MM.1S (cell line): Measurements from ENCODE around the gene ANTKMT.

Source experiments
- DNase-seq: peaks from one replicate; pipeline ENCODE4 v3.0.0-alpha.2; 2015
- H2AFZ ChIP-seq: fragments of 300-600 bp; sonication (generic); 2 replicates; pipeline ENCODE4 v1.6.0; 2016; ENCODE audit warnings: antibody characterized with exemption, low read length
- H3F3A ChIP-seq: fragments of 300-600 bp; sonication (generic); 2 replicates; pipeline ENCODE4 v1.6.1; 2016; ENCODE audit warnings: mild to moderate bottlenecking, antibody characterized with exemption, low read length, moderate library complexity, mixed read lengths; ENCODE audit not compliant: insufficient read depth
- H3K27ac ChIP-seq: fragments of 300-600 bp; sonication (generic); 2 replicates; pipeline ENCODE4 v1.5.1; 2016; ENCODE audit warnings: mild to moderate bottlenecking, low read length
- H3K27me3 ChIP-seq: fragments of 300-600 bp; sonication (generic); replicated peaks from 2 replicates; pipeline ENCODE4 v1.6.0; 2016; ENCODE audit warnings: low read length; ENCODE audit not compliant: insufficient read depth
- H3K36me3 ChIP-seq: fragments of 300-600 bp; sonication (generic); replicated peaks from 2 replicates; pipeline ENCODE4 v1.6.1; 2016; ENCODE audit warnings: mild to moderate bottlenecking, low read length, mixed read lengths; ENCODE audit not compliant: insufficient read depth
- H3K4me1 ChIP-seq: fragments of 300-600 bp; sonication (generic); 2 replicates; pipeline ENCODE4 v1.6.1; 2016; ENCODE audit warnings: low read length, mixed read lengths
- H3K4me2 ChIP-seq: fragments of 300-600 bp; sonication (generic); 2 replicates; pipeline ENCODE4 v1.6.0; 2016; ENCODE audit warnings: low read depth, low read length
- H3K4me3 ChIP-seq: fragments of 300-600 bp; sonication (generic); 2 replicates; pipeline ENCODE4 v1.5.1; 2016; ENCODE audit warnings: low read length, mixed read lengths
- H3K79me2 ChIP-seq: fragments of 300-600 bp; sonication (generic); 2 replicates; pipeline ENCODE4 v1.6.1; 2016; ENCODE audit warnings: mixed run types, low read length, mixed read lengths
- H3K9ac ChIP-seq: fragments of 300-600 bp; sonication (generic); 2 replicates; pipeline ENCODE4 v1.6.1; 2016; ENCODE audit warnings: low read length, mixed read lengths
- H3K9me2 ChIP-seq: fragments of 300-600 bp; sonication (generic); replicated peaks from 2 replicates; pipeline ENCODE4 v1.6.1; 2016; ENCODE audit warnings: mild to moderate bottlenecking, low read length, mixed read lengths; ENCODE audit not compliant: insufficient read depth
- H3K9me3 ChIP-seq: fragments of 300-600 bp; sonication (generic); replicated peaks from 2 replicates; pipeline ENCODE4 v1.6.1; 2016; ENCODE audit warnings: mild to moderate bottlenecking, low read length, mixed read lengths; ENCODE audit not compliant: insufficient read depth
- H4K20me1 ChIP-seq: fragments of 300-600 bp; sonication (generic); 2 replicates; pipeline ENCODE4 v1.6.1; 2016; ENCODE audit warnings: mild to moderate bottlenecking, low read length, moderate library complexity, mixed read lengths; ENCODE audit not compliant: insufficient read depth
- EZH2 ChIP-seq: fragments of 300-600 bp; sonication (generic); optimal IDR thresholded peaks from 2 replicates; pipeline ENCODE3; 2017; ENCODE audit warnings: low read depth, mild to moderate bottlenecking, antibody characterized with exemption, low read length, mixed read lengths
- EZH2phosphoT487 ChIP-seq: fragments of 300-600 bp; sonication (generic); IDR thresholded peaks from 2 replicates; pipeline ENCODE4 v1.6.1; 2018; ENCODE audit warnings: antibody characterized with exemption, low read length
- TF ChIP-seq, protein P1 (sequence below): fragments of 300-600 bp; sonication (generic); IDR thresholded peaks from 2 replicates; pipeline ENCODE4 v1.5.1; 2016; ENCODE audit warnings: antibody characterized with exemption, low read length, mixed read lengths

ANTKMT gene

GRCh38 chr16:728131-728889 is 7.4 kb downstream of the ANTKMT start:
- no peaks in the 10 kb centered on the region for H3K36me3 ChIP-seq
- no peaks in the 10 kb centered on the region for H3K9me3 ChIP-seq
- H3K9ac ChIP-seq, result no peak overlapping the region
- H2AFZ ChIP-seq, result no peak overlapping the region
- no peaks in the 10 kb centered on the region for H3K9me2 ChIP-seq
- H3K27ac ChIP-seq, result no peak overlapping the region
- no peaks in the 10 kb centered on the region for H3K27me3 ChIP-seq
- H3F3A ChIP-seq, result peaks cover 13% of the 10 kb centered on the region; the same call in 1 of the 2 replicates
- TF ChIP-seq, protein P1, sequence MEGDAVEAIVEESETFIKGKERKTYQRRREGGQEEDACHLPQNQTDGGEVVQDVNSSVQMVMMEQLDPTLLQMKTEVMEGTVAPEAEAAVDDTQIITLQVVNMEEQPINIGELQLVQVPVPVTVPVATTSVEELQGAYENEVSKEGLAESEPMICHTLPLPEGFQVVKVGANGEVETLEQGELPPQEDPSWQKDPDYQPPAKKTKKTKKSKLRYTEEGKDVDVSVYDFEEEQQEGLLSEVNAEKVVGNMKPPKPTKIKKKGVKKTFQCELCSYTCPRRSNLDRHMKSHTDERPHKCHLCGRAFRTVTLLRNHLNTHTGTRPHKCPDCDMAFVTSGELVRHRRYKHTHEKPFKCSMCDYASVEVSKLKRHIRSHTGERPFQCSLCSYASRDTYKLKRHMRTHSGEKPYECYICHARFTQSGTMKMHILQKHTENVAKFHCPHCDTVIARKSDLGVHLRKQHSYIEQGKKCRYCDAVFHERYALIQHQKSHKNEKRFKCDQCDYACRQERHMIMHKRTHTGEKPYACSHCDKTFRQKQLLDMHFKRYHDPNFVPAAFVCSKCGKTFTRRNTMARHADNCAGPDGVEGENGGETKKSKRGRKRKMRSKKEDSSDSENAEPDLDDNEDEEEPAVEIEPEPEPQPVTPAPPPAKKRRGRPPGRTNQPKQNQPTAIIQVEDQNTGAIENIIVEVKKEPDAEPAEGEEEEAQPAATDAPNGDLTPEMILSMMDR, result no peak
- no peak for TF ChIP-seq EZH2
- no peak for TF ChIP-seq EZH2phosphoT487
- peak overlapping the region; percentile 36; the same call in 1 of the 2 replicates for H3K4me3 ChIP-seq
- DNase-seq, result peak; percentile 93
- no peaks in the 10 kb centered on the region for H4K20me1 ChIP-seq
- H3K4me1 ChIP-seq, result no peaks in the 10 kb centered on the region; the same call in 1 of the 2 replicates
- H3K4me2 ChIP-seq, result peak overlapping the region; percentile 52
- no peaks in the 10 kb centered on the region for H3K79me2 ChIP-seq

DNA sequence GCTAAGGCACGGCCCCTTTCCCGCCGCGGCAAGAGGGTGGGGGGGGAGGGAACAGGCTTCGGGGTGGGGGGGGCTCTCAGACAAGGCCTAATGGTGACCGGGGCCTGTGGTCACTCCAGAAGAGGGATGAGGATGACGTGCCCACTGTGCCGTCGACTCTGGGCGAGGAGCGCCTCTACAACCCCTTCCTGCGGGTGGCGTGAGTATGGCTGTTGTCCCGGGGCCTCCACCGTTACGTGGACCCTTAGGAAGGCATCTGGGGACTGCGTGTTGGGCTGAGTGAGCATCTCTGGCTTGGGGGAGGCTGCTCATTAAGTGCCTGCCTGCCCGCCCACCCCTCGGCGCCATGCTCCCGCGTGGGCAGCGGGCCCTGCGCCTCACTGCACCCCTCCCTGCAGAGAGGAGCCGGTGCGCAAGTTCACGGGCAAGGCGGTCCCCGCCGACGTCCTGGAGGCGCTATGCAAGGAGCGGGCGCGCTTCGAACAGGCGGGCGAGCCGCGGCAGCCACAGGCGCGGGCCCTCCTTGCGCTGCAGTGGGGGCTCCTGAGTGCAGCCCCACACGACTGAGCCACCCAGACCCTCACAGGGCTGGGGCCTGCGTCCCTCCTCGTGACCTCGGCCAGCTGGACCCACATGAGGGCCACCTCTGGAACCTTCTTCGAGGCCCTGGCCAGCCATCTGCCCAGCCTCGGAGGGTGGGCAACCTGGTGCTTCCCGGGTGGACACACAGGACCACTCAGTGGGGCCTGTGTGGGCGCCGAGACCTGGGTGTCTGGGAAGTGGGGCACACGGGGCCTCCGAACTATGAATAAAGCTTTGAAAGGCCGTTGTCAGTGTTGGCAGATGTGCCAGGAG is 8.2 kb downstream of the ANTKMT start:
- H3K36me3 ChIP-seq, result no peaks in the 10 kb centered on the region
- H3K4me2 ChIP-seq, result no peak overlapping the region
- no peaks in the 10 kb centered on the region for H3K79me2 ChIP-seq
- peaks cover 13% of the 10 kb centered on the region; the same call in 1 of the 2 replicates for H3F3A ChIP-seq
- H2AFZ ChIP-seq, result no peak overlapping the region
- no peaks in the 10 kb centered on the region for H4K20me1 ChIP-seq
- DNase-seq, result no peak
- H3K9ac ChIP-seq, result no peak overlapping the region
- no peak overlapping the region for H3K4me3 ChIP-seq
- no peaks in the 10 kb centered on the region; the same call in 1 of the 2 replicates for H3K4me1 ChIP-seq
- H3K27me3 ChIP-seq, result no peaks in the 10 kb centered on the region
- no peaks in the 10 kb centered on the region for H3K9me3 ChIP-seq
- H3K9me2 ChIP-seq, result no peaks in the 10 kb centered on the region
- no peak overlapping the region for H3K27ac ChIP-seq
- TF ChIP-seq EZH2, result no peak
- TF ChIP-seq, protein P1, result no peak
- TF ChIP-seq EZH2phosphoT487, result no peak

- Histone ChIP-seq H3K9me2 (no peaks in the 10 kb centered on the region), H3K9ac (no peak overlapping the region), H4K20me1 (no peaks in the 10 kb centered on the region), H3K4me1 (peaks cover 6% of the 10 kb centered on the region), H3K27me3 (no peaks in the 10 kb centered on the region), H2AFZ (no peak overlapping the region), H3F3A (peaks cover 16% of the 10 kb centered on the region), H3K9me3 (no peaks in the 10 kb centered on the region), H3K27ac (no peak overlapping the region), H3K36me3 (no peaks in the 10 kb centered on the region), H3K4me2 (no peak overlapping the region), H3K4me3 (no peak overlapping the region), H3K79me2 (no peaks in the 10 kb centered on the region)
- no peak for TF ChIP-seq EZH2
- TF ChIP-seq, protein P1, result no peak
- TF ChIP-seq EZH2phosphoT487, result no peak
- no peak for DNase-seq
These were observed 9.1 kb downstream of the ANTKMT start for GRCh38 chr16:729768-730665.
